CD14-positive monocyte (primary cell): ENCODE measurements around the gene AEBP2. TPM values are rescaled to one million over a fixed set of nuclear protein-coding genes. Genes with fewer than 3 reads are reported as not detected.

Source experiments
- DNase-seq, 3 donors: peaks; one replicate each; pipeline ENCODE4 v3.0.0-alpha.2; 2011 to 2022
- H2AFZ ChIP-seq: 2 replicates; pipeline ENCODE4 v1.6.0; 2012; ENCODE audit warnings: mild to moderate bottlenecking, low read depth, low read length, inconsistent platforms; ENCODE audit not compliant: insufficient read depth, poor library complexity, severe bottlenecking
- H3K27ac ChIP-seq, 2 donors: 1 replicate in 1 of 2; 2 replicates in 1 of 2; pipeline ENCODE4 v1.5.1; 2012 to 2013; ENCODE audit warnings: low read length in 2 of 2, control low read depth in 1 of 2, inconsistent platforms in 1 of 2, low read depth in 1 of 2, mild to moderate bottlenecking in 1 of 2
- H3K27me3 ChIP-seq, 2 donors: one replicate each; pipeline versions ENCODE4 v1.6.0 to v1.6.1; 2011 to 2013; ENCODE audit warnings: low read length in 2 of 2; ENCODE audit not compliant: control insufficient read depth in 2 of 2, insufficient read depth in 2 of 2
- H3K36me3 ChIP-seq, 2 donors: replicated peaks in 1 of 2; 1 replicate in 1 of 2; 2 replicates in 1 of 2; pipeline versions ENCODE4 v1.5.1 to v1.6.1; 2012 to 2013; ENCODE audit warnings: low read length in 2 of 2, control low read depth in 1 of 2, inconsistent platforms in 1 of 2, mild to moderate bottlenecking in 1 of 2; ENCODE audit not compliant: insufficient read depth in 2 of 2, control insufficient read depth in 1 of 2
- H3K4me1 ChIP-seq, 2 donors: 1 replicate in 1 of 2; 2 replicates in 1 of 2; pipeline versions ENCODE4 v1.5.1 to v1.6.1; 2012 to 2013; ENCODE audit warnings: low read length in 2 of 2, control low read depth in 1 of 2, inconsistent platforms in 1 of 2, mild to moderate bottlenecking in 1 of 2, moderate library complexity in 1 of 2; ENCODE audit not compliant: insufficient read depth in 2 of 2, control insufficient read depth in 1 of 2
- H3K4me2 ChIP-seq: replicated peaks from 2 replicates; pipeline ENCODE3; 2012; ENCODE audit warnings: low read length, moderate library complexity, mild to moderate bottlenecking; ENCODE audit not compliant: poor library complexity, severe bottlenecking; ENCODE audit errors: extremely low read depth
- H3K4me3 ChIP-seq, 3 experiments: fragments of 200-600 bp in 1 of 3; sonication (generic) in 1 of 3; replicated peaks in 1 of 3; 1 replicate in 2 of 3; 2 replicates in 1 of 3; pipeline ENCODE4 v1.5.1; 2011 to 2013; ENCODE audit warnings: low read length in 3 of 3, mild to moderate bottlenecking in 3 of 3, control low read depth in 2 of 3, low read depth in 2 of 3, inconsistent platforms in 1 of 3, moderate library complexity in 1 of 3
- H3K79me2 ChIP-seq: 2 replicates; pipeline ENCODE4 v1.6.0; 2012; ENCODE audit warnings: mild to moderate bottlenecking, control low read depth, inconsistent platforms, low read length, moderate library complexity; ENCODE audit not compliant: insufficient read depth
- H3K9ac ChIP-seq: 2 replicates; pipeline ENCODE4 v1.6.0; 2017; ENCODE audit warnings: low read length, mild to moderate bottlenecking; ENCODE audit not compliant: insufficient read depth, poor library complexity, severe bottlenecking
- H3K9me3 ChIP-seq, 2 donors: replicated peaks in 1 of 2; 1 replicate in 1 of 2; 2 replicates in 1 of 2; pipeline versions ENCODE4 v1.5.1 to v1.6.1; 2012 to 2013; ENCODE audit warnings: low read length in 2 of 2, control low read depth in 1 of 2; ENCODE audit not compliant: control insufficient read depth in 1 of 2, insufficient read depth in 1 of 2
- H4K20me1 ChIP-seq: 2 replicates; pipeline ENCODE4 v1.6.0; 2012; ENCODE audit warnings: mild to moderate bottlenecking, low read length, control low read depth, moderate library complexity; ENCODE audit not compliant: insufficient read depth
- H3K27ac Mint-ChIP-seq, 7 donors: one replicate each; pipeline ENCODE4 v1.8.0; 2020; ENCODE audit warnings: mild to moderate bottlenecking in 7 of 7, mixed read lengths in 7 of 7, moderate library complexity in 6 of 7, inconsistent platforms in 2 of 7
- H3K27me3 Mint-ChIP-seq, 3 donors: one replicate each; pipeline ENCODE4 v1.8.0; 2021 to 2022; ENCODE audit warnings: low read depth in 3 of 3, mild to moderate bottlenecking in 3 of 3, mixed read lengths in 3 of 3, moderate library complexity in 3 of 3, inconsistent platforms in 1 of 3
- H3K36me3 Mint-ChIP-seq, 2 donors: one replicate each; pipeline ENCODE4 v1.8.0; 2020; ENCODE audit warnings: mixed read lengths in 2 of 2, inconsistent platforms in 1 of 2, mild to moderate bottlenecking in 1 of 2
- H3K4me1 Mint-ChIP-seq: one replicate; pipeline ENCODE4 v1.8.0; 2020; ENCODE audit warnings: mild to moderate bottlenecking, mixed read lengths
- H3K4me3 Mint-ChIP-seq, 2 donors: one replicate each; pipeline ENCODE4 v1.8.0; 2020; ENCODE audit warnings: mild to moderate bottlenecking in 2 of 2, mixed read lengths in 2 of 2, moderate library complexity in 1 of 2
- H3K9me3 Mint-ChIP-seq, 7 donors: one replicate each; pipeline ENCODE4 v1.8.0; 2020 to 2022; ENCODE audit warnings: mixed read lengths in 7 of 7, mild to moderate bottlenecking in 6 of 7, moderate library complexity in 6 of 7, inconsistent platforms in 2 of 7
- WGBS: methylation state at CpG from one replicate; pipeline ENCODE4 v1.1.5; 2013; ENCODE audit warnings: missing lambda C conversion rate; ENCODE audit not compliant: insufficient coverage; 5-methylcytosine and 5-hydroxymethylcytosine counted together
- intact Hi-C, 2 donors: fragments of 100-400 bp; cut with micrococcal nuclease; formaldehyde crosslinking; loops; one replicate each; pipeline versions ENCODE4 v1.15.0 to v1.15.1; 2023
- polyA plus RNA-seq, 3 donors: library from polyadenylated mRNA; depleted of rRNA in 1 of 3; unstranded in 2 of 3; stranded (reverse) in 1 of 3; fragments of 300-500 nt in 2 of 3; fragments of >200 nt in 1 of 3; fragmentation: Illumina TruSeq in 2 of 3; gene quantifications; 1 replicate in 2 of 3; 2 replicates in 1 of 3; pipeline ENCODE4 v1.2.3, GENCODE V29; 2012 to 2021
- TF ChIP-seq, protein P1 (sequence below): fragments of 200-600 bp; IDR thresholded peaks from one replicate; pipeline ENCODE4 v1.8.0; 2022; ENCODE audit warnings: antibody characterized with exemption, mild to moderate bottlenecking

Gene AEBP2
- polyA plus RNA-seq, 3 donors = 3.0 to 8.0 (median 4.4) TPM

DNA sequence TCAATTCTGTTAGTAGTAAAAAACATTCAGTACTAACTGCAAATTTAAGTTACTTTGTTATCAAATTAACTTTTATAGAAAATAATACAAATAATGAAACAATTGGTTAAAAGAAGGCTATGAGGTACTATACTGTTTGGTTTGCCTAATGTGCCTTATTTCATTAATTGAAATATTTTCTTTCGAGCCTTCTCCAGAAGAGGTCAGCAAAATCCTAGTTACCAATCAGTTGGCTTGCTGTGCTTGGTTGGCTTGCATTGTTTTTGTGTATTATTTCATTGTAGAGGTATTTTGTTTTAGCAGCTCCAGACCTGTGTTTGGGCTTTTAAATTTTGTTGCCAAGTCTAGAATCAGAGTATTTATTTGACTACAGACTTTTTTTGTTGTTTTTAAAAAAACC, 68.5 kb downstream of the AEBP2 start:
- H3K27ac ChIP-seq = no peak overlapping the region
- H3K9me3 Mint-ChIP-seq = no peaks in the 10 kb centered on the region
- peaks cover 14 to 70% of the 10 kb centered on the region in 2 donors for H3K36me3 ChIP-seq
- H3K36me3 Mint-ChIP-seq = peaks cover 34 to 50% of the 10 kb centered on the region in 2 donors
- TF ChIP-seq, protein P1, sequence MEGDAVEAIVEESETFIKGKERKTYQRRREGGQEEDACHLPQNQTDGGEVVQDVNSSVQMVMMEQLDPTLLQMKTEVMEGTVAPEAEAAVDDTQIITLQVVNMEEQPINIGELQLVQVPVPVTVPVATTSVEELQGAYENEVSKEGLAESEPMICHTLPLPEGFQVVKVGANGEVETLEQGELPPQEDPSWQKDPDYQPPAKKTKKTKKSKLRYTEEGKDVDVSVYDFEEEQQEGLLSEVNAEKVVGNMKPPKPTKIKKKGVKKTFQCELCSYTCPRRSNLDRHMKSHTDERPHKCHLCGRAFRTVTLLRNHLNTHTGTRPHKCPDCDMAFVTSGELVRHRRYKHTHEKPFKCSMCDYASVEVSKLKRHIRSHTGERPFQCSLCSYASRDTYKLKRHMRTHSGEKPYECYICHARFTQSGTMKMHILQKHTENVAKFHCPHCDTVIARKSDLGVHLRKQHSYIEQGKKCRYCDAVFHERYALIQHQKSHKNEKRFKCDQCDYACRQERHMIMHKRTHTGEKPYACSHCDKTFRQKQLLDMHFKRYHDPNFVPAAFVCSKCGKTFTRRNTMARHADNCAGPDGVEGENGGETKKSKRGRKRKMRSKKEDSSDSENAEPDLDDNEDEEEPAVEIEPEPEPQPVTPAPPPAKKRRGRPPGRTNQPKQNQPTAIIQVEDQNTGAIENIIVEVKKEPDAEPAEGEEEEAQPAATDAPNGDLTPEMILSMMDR = no peak
- no CpG with 5 or more reads among the region's 1 CpG for WGBS
- no peaks in the 10 kb centered on the region for H3K27me3 Mint-ChIP-seq
- H3K9ac ChIP-seq = no peak overlapping the region
- H3K4me3 Mint-ChIP-seq = no peak overlapping the region
- no peak overlapping the region for H3K4me2 ChIP-seq
- H3K27me3 ChIP-seq = no peaks in the 10 kb centered on the region
- no peak for DNase-seq
- intact Hi-C loops = no loop called here
- H3K4me1 Mint-ChIP-seq = no peaks in the 10 kb centered on the region
- no peak overlapping the region for H3K4me3 ChIP-seq
- peaks cover 16% of the 10 kb centered on the region for H3K79me2 ChIP-seq
- no peaks in the 10 kb centered on the region for H3K4me1 ChIP-seq
- H4K20me1 ChIP-seq = peaks cover 37% of the 10 kb centered on the region
- no peak overlapping the region for H3K27ac Mint-ChIP-seq
- H2AFZ ChIP-seq = no peak overlapping the region
- no peaks in the 10 kb centered on the region for H3K9me3 ChIP-seq

DNA sequence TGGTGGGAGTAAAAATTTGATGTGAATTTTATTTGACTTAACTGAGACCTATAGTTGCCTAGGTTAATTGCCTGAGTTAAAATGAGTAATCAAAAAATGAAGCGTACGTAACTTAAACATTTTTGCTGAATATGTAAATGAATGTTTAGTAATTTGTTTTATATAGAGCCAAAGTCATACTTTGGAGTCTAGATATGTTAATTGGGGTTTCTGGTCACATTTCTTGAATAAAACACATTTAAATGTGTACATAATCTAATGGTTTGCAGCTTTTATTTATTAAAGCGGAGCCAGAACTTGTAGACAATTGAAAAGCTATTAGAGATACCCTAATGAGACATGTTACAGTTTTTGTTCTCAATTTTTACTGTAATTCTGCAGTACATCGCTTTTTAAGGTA, 71.2 kb downstream of the AEBP2 start:
- peaks cover 12 to 68% of the 10 kb centered on the region in 2 donors for H3K36me3 ChIP-seq
- no peak overlapping the region for H2AFZ ChIP-seq
- TF ChIP-seq, protein P1 = no peak
- H3K9me3 ChIP-seq = no peaks in the 10 kb centered on the region
- H3K9ac ChIP-seq = no peak overlapping the region
- Mint-ChIP-seq H3K27ac (no peak overlapping the region), H3K9me3 (no peaks in the 10 kb centered on the region), H3K27me3 (no peaks in the 10 kb centered on the region), H3K4me3 (no peak overlapping the region), H3K4me1 (no peaks in the 10 kb centered on the region), H3K36me3 (peaks cover 39 to 45% of the 10 kb centered on the region in 2 donors)
- H3K4me1 ChIP-seq = no peaks in the 10 kb centered on the region
- H3K27ac ChIP-seq = no peak overlapping the region
- no peaks in the 10 kb centered on the region for H3K27me3 ChIP-seq
- DNase-seq = no peak
- no peak overlapping the region for H3K4me2 ChIP-seq
- intact Hi-C loops = no loop called here
- H3K4me3 ChIP-seq = no peak overlapping the region
- H3K79me2 ChIP-seq = peaks cover 6% of the 10 kb centered on the region
- peaks cover 36% of the 10 kb centered on the region for H4K20me1 ChIP-seq
- WGBS = no CpG with 5 or more reads among the region's 4 CpGs
